HepG2 (cell line): ENCODE data around the gene MAFB. TPM values are rescaled to one million over a fixed set of nuclear protein-coding genes. Genes with fewer than 3 reads are reported as not detected.

Experiments
- GTF2F1 ChIP-seq: fragments of 150-350 bp; IDR thresholded peaks from 2 replicates; pipeline ENCODE4 v1.6.1; 2014; ENCODE audit warnings: low read length
- ISX ChIP-seq: sonication (generic); formaldehyde crosslinking; conservative IDR thresholded peaks from 2 replicates; pipeline ENCODE4 v1.5.0; 2020; ENCODE audit warnings: missing genetic modification reagents
- NR2F2 ChIP-seq: IDR thresholded peaks from 2 replicates; pipeline ENCODE4 v1.6.1; 2012; ENCODE audit warnings: low read depth, inconsistent platforms, borderline replicate concordance
- SRY ChIP-seq: sonication (generic); formaldehyde crosslinking; IDR thresholded peaks from 2 replicates; pipeline ENCODE4 v1.8.0; 2022; ENCODE audit warnings: mild to moderate bottlenecking, missing genetic modification reagents
- TCF7L2 ChIP-seq: IDR thresholded peaks from 2 replicates; pipeline ENCODE4 v1.6.1; 2011; ENCODE audit warnings: mild to moderate bottlenecking, low read depth, low read length, moderate library complexity
- WIZ ChIP-seq: sonication (generic); formaldehyde crosslinking; IDR thresholded peaks from 2 replicates; pipeline ENCODE4 v1.5.1; 2020; ENCODE audit warnings: mild to moderate bottlenecking, missing genetic modification reagents
- YEATS4 ChIP-seq: sonication (generic); formaldehyde crosslinking; IDR thresholded peaks from 2 replicates; pipeline ENCODE4 v1.4.0; 2020; ENCODE audit warnings: missing genetic modification reagents, borderline replicate concordance
- ZFY ChIP-seq: sonication (generic); formaldehyde crosslinking; IDR thresholded peaks from 2 replicates; pipeline ENCODE4 v1.4.0; 2020; ENCODE audit warnings: missing genetic modification reagents
- ZNF329 ChIP-seq: sonication (generic); formaldehyde crosslinking; IDR thresholded peaks from 2 replicates; pipeline ENCODE4 v1.9.0; 2021; ENCODE audit warnings: low read depth, mild to moderate bottlenecking, missing genetic modification reagents
- ZNF552 ChIP-seq: sonication (generic); formaldehyde crosslinking; IDR thresholded peaks from 2 replicates; pipeline ENCODE4 v1.9.0; 2022; ENCODE audit warnings: missing genetic modification reagents, mild to moderate bottlenecking, borderline replicate concordance
- ZNF781 ChIP-seq: sonication (generic); formaldehyde crosslinking; IDR thresholded peaks from 2 replicates; pipeline ENCODE4 v1.5.1; 2020; ENCODE audit warnings: borderline replicate concordance, mild to moderate bottlenecking, missing genetic modification reagents; ENCODE audit errors: not compliant biosample characterization
- ZSCAN22 ChIP-seq: sonication (generic); formaldehyde crosslinking; IDR thresholded peaks from 2 replicates; pipeline ENCODE4 v1.4.0; 2020; ENCODE audit warnings: mild to moderate bottlenecking, missing genetic modification reagents
- polyA plus RNA-seq, 8 experiments: library from polyadenylated mRNA; depleted of rRNA in 3 of 8; stranded (reverse) in 7 of 8; unstranded in 1 of 8; fragments of >200 nt; fragmentation: Illumina TruSeq in 4 of 8; extraction: Trizol in 4 of 8; gene quantifications; 2 replicates each; pipeline versions ENCODE4 v1.2.1 to v1.2.3, GENCODE V29; 2011 to 2016; ENCODE audit warnings: low read depth in 4 of 8, missing spikeins in 1 of 8, mixed read lengths in 1 of 8; ENCODE audit not compliant: insufficient read depth in 1 of 8
- total RNA-seq, 5 experiments: library from RNA; depleted of rRNA; stranded (reverse); fragments of >200 nt; fragmentation: Illumina TruSeq; extraction: Trizol; gene quantifications; 2 replicates each; pipeline ENCODE4 v1.2.3, GENCODE V29; 2016; ENCODE audit warnings: low read depth in 1 of 5
- TF ChIP-seq, protein P1 (sequence below), 2 experiments: fragments of 450-650 bp in 1 of 2; sonication (generic) in 1 of 2; formaldehyde crosslinking in 1 of 2; IDR thresholded peaks; 2 replicates each; pipeline versions ENCODE4 v1.6.1 to v1.8.0; 2016 to 2022; ENCODE audit warnings: antibody characterized with exemption in 1 of 2, mild to moderate bottlenecking in 1 of 2, missing genetic modification reagents in 1 of 2
- TF ChIP-seq, protein P2 (sequence below): sonication (generic); formaldehyde crosslinking; IDR thresholded peaks from 2 replicates; pipeline ENCODE4 v1.8.0; 2023; ENCODE audit warnings: mild to moderate bottlenecking, missing genetic modification reagents
- TF ChIP-seq, protein P3 (sequence below), 2 experiments: sonication (generic) in 1 of 2; formaldehyde crosslinking in 1 of 2; IDR thresholded peaks; 2 replicates each; pipeline versions ENCODE4 v1.4.0 to v1.6.1; 2016 to 2020; ENCODE audit warnings: borderline replicate concordance in 1 of 2, low read depth in 1 of 2, mild to moderate bottlenecking in 1 of 2, missing genetic modification reagents in 1 of 2

Gene MAFB
- total and polyA plus RNA-seq, 2 of the 13 experiments (the other 11 are each of a cell fraction or from before 2014, with no cell fraction given), result 0.08 to 0.11 TPM

DNA sequence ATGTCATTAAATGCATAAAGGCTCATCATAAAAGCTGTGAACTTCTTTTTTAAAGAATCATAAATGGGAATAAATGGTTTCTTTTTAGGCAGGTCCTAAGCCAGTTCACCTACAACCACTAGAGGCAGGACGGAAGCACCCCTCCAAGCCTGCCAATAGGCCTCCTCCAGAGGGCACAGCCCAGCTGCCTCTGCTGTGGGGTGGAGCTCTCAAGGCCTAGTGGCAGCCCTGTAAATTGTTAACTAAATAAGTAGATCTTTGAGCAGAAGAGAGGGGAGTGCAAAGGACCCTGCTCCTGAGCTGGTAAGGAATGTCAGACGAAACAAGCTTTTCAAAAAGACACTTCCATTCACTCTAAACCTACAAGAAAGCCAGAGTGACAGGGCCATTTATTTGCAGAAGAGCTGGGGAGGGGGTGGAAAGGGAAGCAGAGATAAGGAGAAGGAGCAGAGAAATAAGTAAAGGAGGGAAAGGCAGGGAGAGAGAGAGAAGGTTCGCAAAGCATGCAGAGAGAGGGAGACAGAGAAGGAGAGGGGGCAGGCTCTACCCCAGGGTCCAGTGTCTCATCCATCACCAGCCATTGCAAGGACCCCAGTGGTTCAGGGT lies 18.0 kb upstream of the MAFB start (continued):
- TF ChIP-seq, protein P1, sequence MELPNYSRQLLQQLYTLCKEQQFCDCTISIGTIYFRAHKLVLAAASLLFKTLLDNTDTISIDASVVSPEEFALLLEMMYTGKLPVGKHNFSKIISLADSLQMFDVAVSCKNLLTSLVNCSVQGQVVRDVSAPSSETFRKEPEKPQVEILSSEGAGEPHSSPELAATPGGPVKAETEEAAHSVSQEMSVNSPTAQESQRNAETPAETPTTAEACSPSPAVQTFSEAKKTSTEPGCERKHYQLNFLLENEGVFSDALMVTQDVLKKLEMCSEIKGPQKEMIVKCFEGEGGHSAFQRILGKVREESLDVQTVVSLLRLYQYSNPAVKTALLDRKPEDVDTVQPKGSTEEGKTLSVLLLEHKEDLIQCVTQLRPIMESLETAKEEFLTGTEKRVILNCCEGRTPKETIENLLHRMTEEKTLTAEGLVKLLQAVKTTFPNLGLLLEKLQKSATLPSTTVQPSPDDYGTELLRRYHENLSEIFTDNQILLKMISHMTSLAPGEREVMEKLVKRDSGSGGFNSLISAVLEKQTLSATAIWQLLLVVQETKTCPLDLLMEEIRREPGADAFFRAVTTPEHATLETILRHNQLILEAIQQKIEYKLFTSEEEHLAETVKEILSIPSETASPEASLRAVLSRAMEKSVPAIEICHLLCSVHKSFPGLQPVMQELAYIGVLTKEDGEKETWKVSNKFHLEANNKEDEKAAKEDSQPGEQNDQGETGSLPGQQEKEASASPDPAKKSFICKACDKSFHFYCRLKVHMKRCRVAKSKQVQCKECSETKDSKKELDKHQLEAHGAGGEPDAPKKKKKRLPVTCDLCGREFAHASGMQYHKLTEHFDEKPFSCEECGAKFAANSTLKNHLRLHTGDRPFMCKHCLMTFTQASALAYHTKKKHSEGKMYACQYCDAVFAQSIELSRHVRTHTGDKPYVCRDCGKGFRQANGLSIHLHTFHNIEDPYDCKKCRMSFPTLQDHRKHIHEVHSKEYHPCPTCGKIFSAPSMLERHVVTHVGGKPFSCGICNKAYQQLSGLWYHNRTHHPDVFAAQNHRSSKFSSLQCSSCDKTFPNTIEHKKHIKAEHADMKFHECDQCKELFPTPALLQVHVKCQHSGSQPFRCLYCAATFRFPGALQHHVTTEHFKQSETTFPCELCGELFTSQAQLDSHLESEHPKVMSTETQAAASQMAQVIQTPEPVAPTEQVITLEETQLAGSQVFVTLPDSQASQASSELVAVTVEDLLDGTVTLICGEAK (IDR thresholded peaks at IDR 0.05), result no peak
- TF ChIP-seq, protein P1 (CRISPR knock-in tag; IDR thresholded peaks at IDR 0.05), result no peak
- peak; percentile 58 for TF ChIP-seq ZFY (CRISPR knock-in tag)
- TF ChIP-seq ZSCAN22 (CRISPR knock-in tag), result 0 out of 2 replicates have a peak, but pooled peaks have one; percentile 30
- peak; percentile 33; the same call in 1 of the 2 replicates for TF ChIP-seq YEATS4 (CRISPR knock-in tag)
- TF ChIP-seq ISX (CRISPR knock-in tag), result no peak
- no peak for TF ChIP-seq ZNF781
- TF ChIP-seq, protein P2, sequence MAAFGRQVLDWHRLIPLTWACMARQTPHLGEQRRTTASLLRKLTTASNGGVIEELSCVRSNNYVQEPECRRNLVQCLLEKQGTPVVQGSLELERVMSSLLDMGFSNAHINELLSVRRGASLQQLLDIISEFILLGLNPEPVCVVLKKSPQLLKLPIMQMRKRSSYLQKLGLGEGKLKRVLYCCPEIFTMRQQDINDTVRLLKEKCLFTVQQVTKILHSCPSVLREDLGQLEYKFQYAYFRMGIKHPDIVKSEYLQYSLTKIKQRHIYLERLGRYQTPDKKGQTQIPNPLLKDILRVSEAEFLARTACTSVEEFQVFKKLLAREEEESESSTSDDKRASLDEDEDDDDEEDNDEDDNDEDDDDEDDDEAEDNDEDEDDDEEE (CRISPR knock-in tag), result peak; percentile 61; the same call in 1 of the 2 replicates
- no peak for TF ChIP-seq GTF2F1
- TF ChIP-seq TCF7L2, result no peak
- TF ChIP-seq WIZ (CRISPR knock-in tag), result no peak
- no peak for TF ChIP-seq ZNF329 (CRISPR knock-in tag)
- no peak for TF ChIP-seq SRY
- TF ChIP-seq, protein P3, sequence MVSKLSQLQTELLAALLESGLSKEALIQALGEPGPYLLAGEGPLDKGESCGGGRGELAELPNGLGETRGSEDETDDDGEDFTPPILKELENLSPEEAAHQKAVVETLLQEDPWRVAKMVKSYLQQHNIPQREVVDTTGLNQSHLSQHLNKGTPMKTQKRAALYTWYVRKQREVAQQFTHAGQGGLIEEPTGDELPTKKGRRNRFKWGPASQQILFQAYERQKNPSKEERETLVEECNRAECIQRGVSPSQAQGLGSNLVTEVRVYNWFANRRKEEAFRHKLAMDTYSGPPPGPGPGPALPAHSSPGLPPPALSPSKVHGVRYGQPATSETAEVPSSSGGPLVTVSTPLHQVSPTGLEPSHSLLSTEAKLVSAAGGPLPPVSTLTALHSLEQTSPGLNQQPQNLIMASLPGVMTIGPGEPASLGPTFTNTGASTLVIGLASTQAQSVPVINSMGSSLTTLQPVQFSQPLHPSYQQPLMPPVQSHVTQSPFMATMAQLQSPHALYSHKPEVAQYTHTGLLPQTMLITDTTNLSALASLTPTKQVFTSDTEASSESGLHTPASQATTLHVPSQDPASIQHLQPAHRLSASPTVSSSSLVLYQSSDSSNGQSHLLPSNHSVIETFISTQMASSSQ (IDR thresholded peaks at IDR 0.05; ENCODE audit: low read depth), result peak; percentile 91
- TF ChIP-seq, protein P3 (CRISPR knock-in tag; IDR thresholded peaks at IDR 0.05; ENCODE audit: borderline replicate concordance), result peak; percentile 92
- TF ChIP-seq ZNF552 (CRISPR knock-in tag), result no peak
- TF ChIP-seq NR2F2, result no peak
